Heart left ventricle (tissue), 16 donors: Measurements from ENCODE around the gene HLA-DMB. TPM values are rescaled to one million over a fixed set of nuclear protein-coding genes. Genes with fewer than 3 reads are reported as not detected.

Source experiments
- ATAC-seq, 4 donors: fragments of 200-7000 bp; cut with Tn5 transposase; one replicate each; pipeline ENCODE4 v1.9.1; 2020 to 2022; ENCODE audit warnings: moderate library complexity in 4 of 4, mild to moderate bottlenecking in 3 of 4, moderate number of reproducible peaks in 1 of 4
- DNase-seq, 5 donors: peaks; one replicate each; pipeline ENCODE4 v3.0.0-alpha.2; 2020
- H3K27ac ChIP-seq, 12 donors: fragments of 200-600 bp; sonication (generic) in 4 of 12; one replicate each; pipeline versions ENCODE4 v1.5.0 to v1.8.0; 2016 to 2022; ENCODE audit warnings: mild to moderate bottlenecking in 2 of 12
- H3K27me3 ChIP-seq, 9 donors: fragments of 200-600 bp; sonication (generic) in 2 of 9; one replicate each; pipeline versions ENCODE4 v1.5.1 to v1.8.0; 2016 to 2022; ENCODE audit warnings: mild to moderate bottlenecking in 3 of 9
- H3K36me3 ChIP-seq, 9 donors: fragments of 200-600 bp; sonication (generic) in 2 of 9; one replicate each; pipeline versions ENCODE4 v1.5.0 to v1.8.0; 2018 to 2022; ENCODE audit warnings: mild to moderate bottlenecking in 2 of 9
- H3K4me1 ChIP-seq, 12 donors: fragments of 200-600 bp; sonication (generic) in 4 of 12; one replicate each; pipeline versions ENCODE4 v1.5.0 to v1.8.0; 2016 to 2022; ENCODE audit warnings: mild to moderate bottlenecking in 3 of 12
- H3K4me3 ChIP-seq, 12 donors: fragments of 200-600 bp; sonication (generic) in 4 of 12; one replicate each; pipeline versions ENCODE4 v1.5.0 to v1.8.0; 2017 to 2022; ENCODE audit warnings: mild to moderate bottlenecking in 9 of 12, moderate library complexity in 4 of 12
- H3K9me3 ChIP-seq, 12 donors: fragments of 200-600 bp; sonication (generic) in 4 of 12; one replicate each; pipeline versions ENCODE4 v1.5.0 to v1.8.0; 2016 to 2022; ENCODE audit warnings: mild to moderate bottlenecking in 1 of 12
- POLR2A ChIP-seq, 2 donors: fragments of 450-650 bp; IDR thresholded peaks; one replicate each; pipeline ENCODE4 v1.6.1; 2017; ENCODE audit warnings: antibody characterized with exemption in 2 of 2, mild to moderate bottlenecking in 2 of 2, moderate library complexity in 2 of 2
- WGBS, 4 donors: extraction: QIAGEN DNeasy Blood & Tissue Kit in 2 of 4; methylation state at CpG; one replicate each; pipeline versions ENCODE4 v1.1.5 to v1.1.7; 2013 to 2018; 5-methylcytosine and 5-hydroxymethylcytosine counted together
- intact Hi-C, 10 donors: fragments of 100-400 bp; cut with DNase I; formaldehyde crosslinking; loops; one replicate each; pipeline versions ENCODE4 v1.11.1 to v1.14.2; 2022
- polyA plus RNA-seq, 2 donors: library from polyadenylated mRNA; stranded (reverse); fragments of 200-250 nt; gene quantifications; one replicate each; pipeline ENCODE4 v1.2.3, GENCODE V29; 2013
- total RNA-seq, 9 donors: library from RNA; depleted of rRNA in 2 of 9; stranded (reverse); fragments of >200 nt in 2 of 9; fragmentation: NEBNext Ultra II Directional in 3 of 9; extraction: Animal tissue kit (Norgen Biotek cat#: 25700) in 3 of 9; gene quantifications; one replicate each; pipeline versions ENCODE4 v1.1.0 to v1.2.4, GENCODE V29; 2016 to 2023
- TF ChIP-seq, protein P1 (sequence below), 12 donors: fragments of 200-600 bp; sonication (generic) in 4 of 12; IDR thresholded peaks; one replicate each; pipeline versions ENCODE4 v1.5.0 to v1.8.0; 2018 to 2022; ENCODE audit warnings: antibody characterized with exemption in 12 of 12, mild to moderate bottlenecking in 5 of 12
- donor health status: ischemic (EF 13 %, LVEDD 7.1; RV severe dilation, severe dysfunction).
- donor health status: healthy with polysubstance abuse.
- donor health status: DM: no; HTN: yes; CAD: no.
- donor health status: DM: no; HTN: no; CAD: no.
- donor health status: ischemic (EF 25% LVEDD 6.9; RV normal size, moderate dysfunction).
- donor health status: ischemic (EF 25% LVEDD 5.7; RV mildly dilated, moderate dysfunction).
- donor health status: healthy.
- donor health status: DM: yes; HTN: yes; CAD: no.
- donor health status: ischemic (EF 35%, LVEDD 5.7; RV mildly dilated, moderate dysfunction).
- donor health status: nonischemic (EF 11% LVEDD 7.7; RV severe dilation, severe dysfunction).
- donor health status: DM: yes; HTN: yes; CAD: no.
- donor health status: PGD.
- donor health status: ischemic (EF 29% LVEDD 5.4; RV normal size, mild dysfunction).
- donor health status: nonischemic (EF 23%, LVEDD 6.1; RV moderate dilation, normal function).

Gene HLA-DMB
- total and polyA plus RNA-seq, 11 donors: 2.7 to 127 (median 6.7) TPM

DNA sequence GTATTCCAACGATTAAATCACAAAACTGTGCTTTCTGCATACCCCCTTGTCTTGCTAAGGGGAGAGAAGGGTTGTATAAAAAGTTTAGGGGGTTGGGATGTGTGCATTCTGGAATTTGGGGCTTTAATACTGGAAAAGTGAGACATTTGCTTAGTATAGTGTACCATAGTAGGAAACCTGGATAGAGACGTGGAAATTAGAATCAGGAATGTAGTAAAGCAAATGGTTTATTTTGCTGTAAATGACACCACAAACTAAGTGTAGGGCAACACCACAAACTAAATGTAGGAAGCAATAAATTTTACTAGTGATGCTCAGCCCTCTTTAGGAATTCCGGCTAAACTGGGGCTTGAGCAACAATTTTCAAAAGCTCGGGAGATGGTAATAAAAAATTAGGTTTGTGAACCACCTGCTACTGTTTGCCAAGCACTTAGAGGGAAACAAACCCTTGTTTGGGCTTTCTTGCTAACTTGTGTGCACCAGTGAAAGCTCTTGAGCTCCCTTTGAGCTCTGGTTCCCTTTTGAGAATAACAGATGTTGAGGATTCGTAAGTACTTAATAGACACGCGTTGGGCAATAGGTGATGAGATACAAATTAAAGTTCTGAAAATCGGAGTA is 41.4 kb upstream of the HLA-DMB start:
- ATAC-seq (no peak), DNase-seq (no peak)
- intact Hi-C loops: loop anchor here in 1 of 10 donors (2.0 kb wide), 1 partner anchor 47 kb away; no protein-coding TSS in a partner anchor
- peaks cover 2 to 66% (median 49%) of the 10 kb centered on the region in 9 donors for H3K36me3 ChIP-seq
- TF ChIP-seq, protein P1, sequence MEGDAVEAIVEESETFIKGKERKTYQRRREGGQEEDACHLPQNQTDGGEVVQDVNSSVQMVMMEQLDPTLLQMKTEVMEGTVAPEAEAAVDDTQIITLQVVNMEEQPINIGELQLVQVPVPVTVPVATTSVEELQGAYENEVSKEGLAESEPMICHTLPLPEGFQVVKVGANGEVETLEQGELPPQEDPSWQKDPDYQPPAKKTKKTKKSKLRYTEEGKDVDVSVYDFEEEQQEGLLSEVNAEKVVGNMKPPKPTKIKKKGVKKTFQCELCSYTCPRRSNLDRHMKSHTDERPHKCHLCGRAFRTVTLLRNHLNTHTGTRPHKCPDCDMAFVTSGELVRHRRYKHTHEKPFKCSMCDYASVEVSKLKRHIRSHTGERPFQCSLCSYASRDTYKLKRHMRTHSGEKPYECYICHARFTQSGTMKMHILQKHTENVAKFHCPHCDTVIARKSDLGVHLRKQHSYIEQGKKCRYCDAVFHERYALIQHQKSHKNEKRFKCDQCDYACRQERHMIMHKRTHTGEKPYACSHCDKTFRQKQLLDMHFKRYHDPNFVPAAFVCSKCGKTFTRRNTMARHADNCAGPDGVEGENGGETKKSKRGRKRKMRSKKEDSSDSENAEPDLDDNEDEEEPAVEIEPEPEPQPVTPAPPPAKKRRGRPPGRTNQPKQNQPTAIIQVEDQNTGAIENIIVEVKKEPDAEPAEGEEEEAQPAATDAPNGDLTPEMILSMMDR (IDR thresholded peaks at IDR 0.05): no peak
- TF ChIP-seq POLR2A (IDR thresholded peaks at IDR 0.05): no peak
- H3K27ac ChIP-seq: peak overlapping the region in 1 of 12 donors; percentile 68
- no peaks in the 10 kb centered on the region for H3K27me3 ChIP-seq
- no peaks in the 10 kb centered on the region for H3K9me3 ChIP-seq
- WGBS, 4 donors: 52 to 72% (median 66%) methylated on average over 8 of the region's 8 CpGs
- peaks cover 0 to 35% (median 16%) of the 10 kb centered on the region in 12 donors for H3K4me1 ChIP-seq
- no peak overlapping the region for H3K4me3 ChIP-seq

DNA sequence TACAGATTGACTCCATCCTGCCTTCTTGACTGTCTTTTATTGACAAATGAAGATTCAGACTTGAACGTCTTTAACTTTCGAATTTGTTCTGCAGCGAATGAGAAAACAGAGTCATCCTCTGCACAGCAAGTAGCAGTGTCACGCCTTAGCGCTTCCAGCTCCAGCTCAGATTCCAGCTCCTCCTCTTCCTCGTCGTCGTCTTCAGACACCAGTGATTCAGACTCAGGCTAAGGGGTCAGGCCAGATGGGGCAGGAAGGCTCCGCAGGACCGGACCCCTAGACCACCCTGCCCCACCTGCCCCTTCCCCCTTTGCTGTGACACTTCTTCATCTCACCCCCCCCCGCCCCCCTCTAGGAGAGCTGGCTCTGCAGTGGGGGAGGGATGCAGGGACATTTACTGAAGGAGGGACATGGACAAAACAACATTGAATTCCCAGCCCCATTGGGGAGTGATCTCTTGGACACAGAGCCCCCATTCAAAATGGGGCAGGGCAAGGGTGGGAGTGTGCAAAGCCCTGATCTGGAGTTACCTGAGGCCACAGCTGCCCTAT is 39.7 kb upstream of the HLA-DMB start:
- H3K27me3 ChIP-seq: no peaks in the 10 kb centered on the region
- H3K4me1 ChIP-seq: peaks cover 0 to 52% (median 31%) of the 10 kb centered on the region in 12 donors
- H3K9me3 ChIP-seq: no peaks in the 10 kb centered on the region
- intact Hi-C loops: no loop called here
- no peak overlapping the region for H3K4me3 ChIP-seq
- H3K27ac ChIP-seq: peak overlapping the region in 1 of 12 donors; percentile 17
- TF ChIP-seq, protein P1 (IDR thresholded peaks at IDR 0.05): no peak
- TF ChIP-seq POLR2A (IDR thresholded peaks at IDR 0.05): no peak
- no peak for ATAC-seq
- WGBS, 4 donors: 65 to 72% (median 70%) methylated on average over 11 of the region's 11 CpGs
- peaks cover 7 to 82% (median 65%) of the 10 kb centered on the region in 9 donors for H3K36me3 ChIP-seq
- no peak for DNase-seq

DNA sequence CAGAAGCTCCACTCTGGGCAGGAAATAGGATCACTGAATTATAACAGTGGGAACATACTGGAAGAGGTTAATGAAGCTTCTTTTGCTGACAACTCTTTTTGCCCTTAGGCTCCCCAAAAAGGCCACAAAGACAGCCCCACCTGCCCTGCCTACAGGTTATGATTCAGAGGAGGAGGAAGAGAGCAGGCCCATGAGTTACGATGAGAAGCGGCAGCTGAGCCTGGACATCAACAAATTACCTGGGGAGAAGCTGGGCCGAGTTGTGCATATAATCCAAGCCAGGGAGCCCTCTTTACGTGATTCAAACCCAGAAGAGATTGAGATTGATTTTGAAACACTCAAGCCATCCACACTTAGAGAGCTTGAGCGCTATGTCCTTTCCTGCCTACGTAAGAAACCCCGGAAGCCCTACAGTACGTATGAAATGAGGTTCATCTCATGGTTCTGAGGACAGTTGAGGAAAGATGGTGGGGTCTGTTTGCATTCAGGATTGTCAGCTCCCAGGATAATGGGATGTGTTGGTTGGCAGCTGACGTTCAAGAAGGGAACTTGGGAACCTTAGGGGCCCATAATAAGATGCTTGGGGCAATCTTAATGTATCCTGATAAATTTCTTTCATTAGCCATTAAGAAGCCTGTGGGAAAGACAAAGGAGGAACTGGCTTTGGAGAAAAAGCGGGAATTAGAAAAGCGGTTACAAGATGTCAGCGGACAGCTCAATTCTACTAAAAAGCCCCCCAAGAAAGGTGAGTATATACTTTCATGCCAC is 39.1 kb upstream of the HLA-DMB start:
- WGBS, 4 donors: 87 to 88% (median 87%) methylated on average over 12 of the region's 12 CpGs
- H3K4me3 ChIP-seq: no peak overlapping the region
- peak overlapping the region in 1 of 12 donors; percentile 17 for H3K27ac ChIP-seq
- peaks cover 0 to 58% (median 35%) of the 10 kb centered on the region in 12 donors for H3K4me1 ChIP-seq
- no peaks in the 10 kb centered on the region for H3K9me3 ChIP-seq
- no peak for TF ChIP-seq POLR2A (IDR thresholded peaks at IDR 0.05)
- TF ChIP-seq, protein P1 (IDR thresholded peaks at IDR 0.05): no peak
- ATAC-seq: no peak
- peaks cover 7 to 89% (median 72%) of the 10 kb centered on the region in 9 donors for H3K36me3 ChIP-seq
- no peak for DNase-seq
- H3K27me3 ChIP-seq: no peaks in the 10 kb centered on the region
- intact Hi-C loops: loop anchor here in 1 of 10 donors (10.0 kb wide), 1 partner anchor 785 kb away; the partner anchor contains the start of genes GPSM3 and PBX2

DNA sequence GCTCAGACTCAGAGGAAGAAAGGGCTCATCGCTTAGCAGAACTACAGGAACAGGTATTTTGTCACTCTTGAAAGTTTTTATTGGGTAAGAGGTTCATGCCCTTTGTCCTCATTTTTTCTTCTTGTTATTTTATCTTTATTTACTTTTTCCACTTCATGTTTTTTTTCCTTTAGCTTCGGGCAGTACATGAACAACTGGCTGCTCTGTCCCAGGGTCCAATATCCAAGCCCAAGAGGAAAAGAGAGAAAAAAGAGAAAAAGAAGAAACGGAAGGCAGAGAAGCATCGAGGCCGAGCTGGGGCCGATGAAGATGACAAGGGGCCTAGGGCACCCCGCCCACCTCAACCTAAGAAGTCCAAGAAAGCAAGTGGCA is 37.1 kb upstream of the HLA-DMB start:
- DNase-seq (no peak), ATAC-seq (no peak)
- peaks cover 12 to 98% (median 85%) of the 10 kb centered on the region in 9 donors for H3K36me3 ChIP-seq
- intact Hi-C loops: loop anchor here in 1 of 10 donors (10.0 kb wide), 1 partner anchor 783 kb away; the partner anchor contains the start of genes GPSM3 and PBX2
- no peak overlapping the region for H3K27ac ChIP-seq
- TF ChIP-seq, protein P1 (IDR thresholded peaks at IDR 0.05): no peak
- TF ChIP-seq POLR2A (IDR thresholded peaks at IDR 0.05): no peak
- H3K4me3 ChIP-seq: no peak overlapping the region
- no peaks in the 10 kb centered on the region for H3K27me3 ChIP-seq
- 66 to 73% (median 67%) methylated on average over 7 of the region's 7 CpGs for WGBS, 4 donors
- H3K4me1 ChIP-seq: peaks cover 0 to 63% (median 39%) of the 10 kb centered on the region in 12 donors
- H3K9me3 ChIP-seq: no peaks in the 10 kb centered on the region
